BJ (cell line): Measurements from ENCODE around the gene HILPDA. TPM values are rescaled to one million over a fixed set of nuclear protein-coding genes. Genes with fewer than 3 reads are reported as not detected.

ENCODE experiments used
- CTCF ChIA-PET: fragments of 350-600 bp; formaldehyde crosslinking; extraction: SDS; loops from one replicate; lab custom pipeline; 2021; ENCODE audit warnings: antibody characterized with exemption, inconsistent platforms; lab: Yijun Ruan, JAX
- POLR2A ChIA-PET: fragments of 300-600 bp; sonication (Branson Sonifier 250); formaldehyde crosslinking; extraction: SDS; loops from one replicate; lab custom pipeline; 2021; ENCODE audit warnings: antibody characterized with exemption; lab: Charles Lee
- DNase-seq: peaks from one replicate; pipeline ENCODE4 v3.0.0-alpha.2; 2011; ENCODE audit warnings: low read depth
- H3K27me3 ChIP-seq: 2 replicates; pipeline ENCODE4 v1.6.0; 2011; ENCODE audit warnings: low read length; ENCODE audit not compliant: control insufficient read depth, insufficient read depth
- H3K36me3 ChIP-seq: 2 replicates; pipeline ENCODE4 v1.5.1; 2011; ENCODE audit warnings: low read length; ENCODE audit not compliant: control insufficient read depth, insufficient read depth
- H3K4me3 ChIP-seq: 2 replicates; pipeline ENCODE4 v1.5.1; 2011; ENCODE audit warnings: low read depth, mild to moderate bottlenecking, control low read depth, low read length
- polyA plus RNA-seq: library from polyadenylated mRNA; depleted of rRNA; stranded (reverse); fragments of >200 nt; gene quantifications from 2 replicates; pipeline ENCODE4 v1.2.3, GENCODE V29; 2011
- TF ChIP-seq, protein P1 (sequence below): IDR thresholded peaks from 2 replicates; pipeline ENCODE4 v1.5.1; 2011; ENCODE audit warnings: low read depth, mild to moderate bottlenecking, control low read depth, inconsistent platforms, low read length, moderate library complexity; ENCODE audit not compliant: insufficient read depth

Gene HILPDA
- polyA plus RNA-seq, 1 experiment, result 21.5 TPM

DNA sequence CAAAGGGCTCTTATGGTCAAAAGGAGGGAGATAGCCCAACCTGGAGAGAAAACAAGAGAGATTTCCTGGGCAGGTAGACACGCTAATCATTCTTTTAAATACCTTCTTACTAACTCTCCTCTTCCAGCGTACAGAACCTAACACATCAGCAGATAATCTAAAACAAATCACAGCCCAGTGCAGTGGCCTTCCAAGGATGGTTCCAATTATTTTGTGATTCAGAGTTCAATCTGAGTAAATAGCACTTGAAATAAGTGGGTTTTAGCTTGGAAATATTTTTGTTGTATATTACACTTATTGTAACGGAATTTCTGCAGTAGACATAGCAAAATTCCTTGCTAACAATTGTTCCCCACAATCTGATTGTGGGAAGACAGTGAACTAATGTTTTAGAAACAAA lies 38.6 kb upstream of the HILPDA start:
- DNase-seq, result no peak
- no peak overlapping the region for H3K4me3 ChIP-seq
- H3K27me3 ChIP-seq, result peaks cover 14% of the 10 kb centered on the region
- TF ChIP-seq, protein P1, sequence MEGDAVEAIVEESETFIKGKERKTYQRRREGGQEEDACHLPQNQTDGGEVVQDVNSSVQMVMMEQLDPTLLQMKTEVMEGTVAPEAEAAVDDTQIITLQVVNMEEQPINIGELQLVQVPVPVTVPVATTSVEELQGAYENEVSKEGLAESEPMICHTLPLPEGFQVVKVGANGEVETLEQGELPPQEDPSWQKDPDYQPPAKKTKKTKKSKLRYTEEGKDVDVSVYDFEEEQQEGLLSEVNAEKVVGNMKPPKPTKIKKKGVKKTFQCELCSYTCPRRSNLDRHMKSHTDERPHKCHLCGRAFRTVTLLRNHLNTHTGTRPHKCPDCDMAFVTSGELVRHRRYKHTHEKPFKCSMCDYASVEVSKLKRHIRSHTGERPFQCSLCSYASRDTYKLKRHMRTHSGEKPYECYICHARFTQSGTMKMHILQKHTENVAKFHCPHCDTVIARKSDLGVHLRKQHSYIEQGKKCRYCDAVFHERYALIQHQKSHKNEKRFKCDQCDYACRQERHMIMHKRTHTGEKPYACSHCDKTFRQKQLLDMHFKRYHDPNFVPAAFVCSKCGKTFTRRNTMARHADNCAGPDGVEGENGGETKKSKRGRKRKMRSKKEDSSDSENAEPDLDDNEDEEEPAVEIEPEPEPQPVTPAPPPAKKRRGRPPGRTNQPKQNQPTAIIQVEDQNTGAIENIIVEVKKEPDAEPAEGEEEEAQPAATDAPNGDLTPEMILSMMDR, result no peak
- POLR2A ChIA-PET, result no interaction called here
- no peaks in the 10 kb centered on the region for H3K36me3 ChIP-seq
- CTCF ChIA-PET, result interaction anchor here (1.1 to 6.8 kb wide), 6 partner anchors 9 to 70 kb away, joined by 3 to 93 read pairs (median 5); no protein-coding TSS in a partner anchor

DNA sequence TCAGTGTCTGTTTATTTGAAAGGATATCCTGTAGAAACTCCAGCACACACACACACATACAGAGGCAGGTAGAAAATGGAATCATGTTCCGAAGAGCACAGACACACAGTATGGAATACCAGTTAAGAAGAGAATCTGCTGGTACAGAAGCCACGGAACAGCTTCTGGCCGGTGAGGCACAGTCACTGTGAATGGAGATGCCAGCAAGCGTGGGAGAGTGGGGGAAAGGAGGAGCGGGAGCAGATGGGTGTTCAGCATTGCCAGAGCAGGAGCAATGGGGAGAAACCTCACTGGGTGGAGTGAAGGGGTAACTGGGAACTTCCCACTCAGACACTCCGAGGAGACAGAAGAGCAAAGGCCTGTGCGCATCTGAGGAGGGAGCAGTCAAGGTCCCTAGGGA lies 36.4 kb upstream of the HILPDA start:
- no peaks in the 10 kb centered on the region for H3K36me3 ChIP-seq
- no peak overlapping the region for H3K4me3 ChIP-seq
- POLR2A ChIA-PET, result interaction anchor here (1.1 kb wide), 1 partner anchor 36 kb away, joined by 4 read pairs; the partner anchor contains the start of gene HILPDA
- TF ChIP-seq, protein P1, result no peak
- no peak for DNase-seq
- peaks cover 11% of the 10 kb centered on the region for H3K27me3 ChIP-seq
- CTCF ChIA-PET, result interaction anchor here (1.2 to 6.8 kb wide), 5 partner anchors 7 to 72 kb away, joined by 3 to 93 read pairs (median 5); no protein-coding TSS in a partner anchor

DNA sequence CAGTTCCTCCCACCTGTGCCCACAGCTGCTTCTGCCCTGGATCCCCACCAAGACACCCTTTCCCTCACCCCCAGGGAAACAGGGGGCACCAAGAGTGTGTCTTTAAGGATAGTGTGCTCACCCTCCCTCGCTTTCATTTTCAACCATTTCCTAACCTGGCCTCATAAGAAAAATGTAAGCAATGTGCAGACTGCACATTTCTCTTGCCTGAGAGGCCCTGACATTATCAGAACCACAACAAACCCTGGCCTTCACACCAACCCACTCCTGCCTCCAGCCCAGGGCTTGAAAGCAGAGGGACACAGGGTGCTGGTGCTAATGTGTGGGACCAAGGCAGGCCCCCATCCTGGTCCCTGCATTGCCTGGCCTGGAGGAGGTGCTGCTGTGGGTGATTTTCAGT lies 34.9 kb upstream of the HILPDA start:
- no peaks in the 10 kb centered on the region for H3K36me3 ChIP-seq
- H3K27me3 ChIP-seq, result peaks cover 11% of the 10 kb centered on the region
- DNase-seq, result no peak
- ChIA-PET CTCF (interaction anchor here (0.7 to 2.5 kb wide), 4 partner anchors 8 to 41 kb away, joined by 3 to 13 read pairs (median 4); no protein-coding TSS in a partner anchor), POLR2A (no interaction called here)
- H3K4me3 ChIP-seq, result no peak overlapping the region
- TF ChIP-seq, protein P1, result no peak

DNA sequence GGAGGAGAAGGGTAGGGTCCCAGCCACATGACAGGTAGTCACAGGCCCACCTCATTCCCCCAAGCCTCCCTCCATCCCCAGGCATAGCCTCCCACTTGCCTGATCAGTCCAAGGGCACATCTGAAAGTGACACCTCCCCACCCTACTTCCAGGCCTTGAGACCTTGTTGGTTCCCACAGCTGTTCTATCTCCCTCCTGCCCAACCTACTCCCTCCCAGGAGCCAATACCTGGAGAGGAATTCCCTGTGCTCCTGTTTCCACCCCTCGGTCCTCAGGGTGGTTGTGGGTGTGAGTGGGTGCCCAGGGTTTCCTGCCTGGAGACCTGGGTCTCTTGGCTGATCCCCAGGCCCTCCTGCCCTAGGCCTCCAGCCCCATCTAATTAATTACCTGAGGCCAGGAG lies 34.3 kb upstream of the HILPDA start:
- POLR2A ChIA-PET, result no interaction called here
- no peak for DNase-seq
- H3K36me3 ChIP-seq, result no peaks in the 10 kb centered on the region
- H3K4me3 ChIP-seq, result no peak overlapping the region
- CTCF ChIA-PET, result interaction anchor here (0.6 to 6.8 kb wide), 5 partner anchors 17 to 72 kb away, joined by 3 to 67 read pairs (median 4); no protein-coding TSS in a partner anchor
- TF ChIP-seq, protein P1, result no peak
- peaks cover 10% of the 10 kb centered on the region for H3K27me3 ChIP-seq

DNA sequence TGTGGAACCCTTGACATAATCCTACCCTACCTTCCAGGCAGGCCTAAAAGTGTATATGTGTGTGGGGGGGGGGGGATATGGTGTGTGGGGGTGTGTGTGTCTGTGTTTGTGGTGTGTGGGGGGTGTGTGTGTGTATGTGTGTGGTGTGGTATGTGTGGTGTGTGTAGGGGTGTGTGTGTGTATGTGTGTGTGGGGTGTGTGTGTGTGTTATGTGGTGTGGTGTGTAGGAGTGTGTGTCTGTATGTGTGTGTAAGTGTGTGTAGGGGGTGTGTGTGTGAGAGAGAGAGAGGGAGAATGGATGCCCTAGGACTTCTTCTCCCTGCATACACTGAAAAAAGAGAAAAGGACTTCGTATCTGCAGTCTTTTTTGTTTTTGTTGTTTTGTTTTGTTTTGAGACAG lies 33.6 kb upstream of the HILPDA start:
- Histone ChIP-seq H3K36me3 (no peaks in the 10 kb centered on the region), H3K27me3 (peaks cover 6% of the 10 kb centered on the region; the same call in 1 of the 2 replicates), H3K4me3 (no peak overlapping the region)
- no peak for DNase-seq
- ChIA-PET CTCF (interaction anchor here (0.6 to 9.2 kb wide), 6 partner anchors 17 to 73 kb away, joined by 3 to 227 read pairs (median 8); no protein-coding TSS in a partner anchor), POLR2A (no interaction called here)
- TF ChIP-seq, protein P1, result no peak
